ENCODE results near the gene KDM3B. TPM values are rescaled to one million over a fixed set of nuclear protein-coding genes. Genes with fewer than 3 reads are reported as not detected.

Gene KDM3B
- total RNA-seq, 1 donor from 2014 or later, result 40.7 TPM

DNA sequence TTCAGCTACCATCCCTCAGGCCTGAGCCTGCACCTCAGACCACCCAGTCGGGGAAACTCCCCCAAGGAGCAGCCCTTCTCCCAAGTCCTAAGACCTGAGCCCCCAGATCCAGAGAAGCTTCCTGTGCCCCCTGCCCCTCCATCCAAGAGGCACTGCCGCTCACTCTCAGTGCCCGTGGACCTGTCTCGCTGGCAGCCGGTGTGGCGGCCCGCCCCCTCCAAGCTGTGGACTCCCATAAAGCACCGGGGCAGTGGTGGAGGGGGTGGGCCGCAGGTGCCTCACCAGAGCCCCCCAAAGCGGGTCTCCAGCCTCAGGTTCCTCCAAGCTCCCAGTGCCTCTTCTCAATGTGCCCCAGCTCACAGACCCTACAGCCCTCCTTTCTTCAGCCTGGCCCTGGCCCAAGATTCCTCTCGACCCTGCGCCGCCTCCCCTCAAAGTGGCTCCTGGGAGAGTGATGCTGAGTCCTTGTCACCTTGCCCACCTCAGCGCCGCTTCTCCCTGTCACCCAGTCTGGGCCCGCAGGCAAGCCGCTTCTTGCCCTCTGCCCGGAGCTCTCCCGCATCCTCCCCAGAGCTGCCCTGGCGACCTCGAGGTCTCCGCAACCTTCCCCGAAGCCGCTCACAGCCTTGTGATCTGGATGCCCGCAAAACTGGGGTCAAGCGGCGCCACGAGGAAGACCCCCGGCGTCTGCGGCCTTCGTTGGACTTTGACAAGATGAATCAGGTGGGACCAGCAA is 7.4 kb upstream of the KDM3B start:
- H3K27me3 ChIP-seq (ENCODE audit: low read depth), result no peaks in the 10 kb centered on the region
- H3K36me3 ChIP-seq, result peaks cover 78% of the 10 kb centered on the region
- H3K4me1 ChIP-seq, result peaks cover 26% of the 10 kb centered on the region
- DNase-seq, result no peak
- intact Hi-C loops (cut with micrococcal nuclease), result no loop called here
- no peaks in the 10 kb centered on the region for H3K9me3 ChIP-seq (replicated peaks)
- H3K27ac ChIP-seq (replicated peaks), result no peak overlapping the region
- TF ChIP-seq, protein P1, sequence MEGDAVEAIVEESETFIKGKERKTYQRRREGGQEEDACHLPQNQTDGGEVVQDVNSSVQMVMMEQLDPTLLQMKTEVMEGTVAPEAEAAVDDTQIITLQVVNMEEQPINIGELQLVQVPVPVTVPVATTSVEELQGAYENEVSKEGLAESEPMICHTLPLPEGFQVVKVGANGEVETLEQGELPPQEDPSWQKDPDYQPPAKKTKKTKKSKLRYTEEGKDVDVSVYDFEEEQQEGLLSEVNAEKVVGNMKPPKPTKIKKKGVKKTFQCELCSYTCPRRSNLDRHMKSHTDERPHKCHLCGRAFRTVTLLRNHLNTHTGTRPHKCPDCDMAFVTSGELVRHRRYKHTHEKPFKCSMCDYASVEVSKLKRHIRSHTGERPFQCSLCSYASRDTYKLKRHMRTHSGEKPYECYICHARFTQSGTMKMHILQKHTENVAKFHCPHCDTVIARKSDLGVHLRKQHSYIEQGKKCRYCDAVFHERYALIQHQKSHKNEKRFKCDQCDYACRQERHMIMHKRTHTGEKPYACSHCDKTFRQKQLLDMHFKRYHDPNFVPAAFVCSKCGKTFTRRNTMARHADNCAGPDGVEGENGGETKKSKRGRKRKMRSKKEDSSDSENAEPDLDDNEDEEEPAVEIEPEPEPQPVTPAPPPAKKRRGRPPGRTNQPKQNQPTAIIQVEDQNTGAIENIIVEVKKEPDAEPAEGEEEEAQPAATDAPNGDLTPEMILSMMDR (IDR thresholded peaks at IDR 0.05; ENCODE audit: borderline replicate concordance), result no peak
- no peak overlapping the region for H3K4me3 ChIP-seq

DNA sequence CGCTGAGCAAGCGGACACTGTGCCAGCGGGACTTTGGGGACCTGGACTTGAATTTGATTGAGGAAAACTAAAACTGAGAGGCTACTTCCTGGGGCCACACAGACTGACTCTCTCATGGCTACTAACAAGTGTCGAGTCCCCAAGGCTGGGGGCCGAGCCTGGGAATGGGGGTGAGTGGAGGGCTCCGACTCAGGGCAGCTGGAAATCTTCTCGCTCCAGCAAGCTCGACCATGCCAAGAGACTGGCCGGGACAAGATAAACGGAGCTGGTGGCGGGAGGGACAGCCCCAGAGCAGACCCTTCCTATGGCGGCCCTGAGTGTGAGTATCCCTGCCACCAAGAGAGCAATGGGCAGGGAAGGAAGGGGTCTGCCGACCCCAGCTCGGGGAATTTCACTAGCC is 5.6 kb upstream of the KDM3B start:
- H3K27ac ChIP-seq (replicated peaks), result no peak overlapping the region
- peaks cover 1% of the 10 kb centered on the region for H3K9me3 ChIP-seq (replicated peaks)
- intact Hi-C loops (cut with micrococcal nuclease), result no loop called here
- peaks cover 67% of the 10 kb centered on the region for H3K36me3 ChIP-seq
- no peak for DNase-seq
- no peaks in the 10 kb centered on the region for H3K27me3 ChIP-seq (ENCODE audit: low read depth)
- peaks cover 28% of the 10 kb centered on the region for H3K4me1 ChIP-seq
- TF ChIP-seq, protein P1 (IDR thresholded peaks at IDR 0.05; ENCODE audit: borderline replicate concordance), result no peak
- no peak overlapping the region for H3K4me3 ChIP-seq

DNA sequence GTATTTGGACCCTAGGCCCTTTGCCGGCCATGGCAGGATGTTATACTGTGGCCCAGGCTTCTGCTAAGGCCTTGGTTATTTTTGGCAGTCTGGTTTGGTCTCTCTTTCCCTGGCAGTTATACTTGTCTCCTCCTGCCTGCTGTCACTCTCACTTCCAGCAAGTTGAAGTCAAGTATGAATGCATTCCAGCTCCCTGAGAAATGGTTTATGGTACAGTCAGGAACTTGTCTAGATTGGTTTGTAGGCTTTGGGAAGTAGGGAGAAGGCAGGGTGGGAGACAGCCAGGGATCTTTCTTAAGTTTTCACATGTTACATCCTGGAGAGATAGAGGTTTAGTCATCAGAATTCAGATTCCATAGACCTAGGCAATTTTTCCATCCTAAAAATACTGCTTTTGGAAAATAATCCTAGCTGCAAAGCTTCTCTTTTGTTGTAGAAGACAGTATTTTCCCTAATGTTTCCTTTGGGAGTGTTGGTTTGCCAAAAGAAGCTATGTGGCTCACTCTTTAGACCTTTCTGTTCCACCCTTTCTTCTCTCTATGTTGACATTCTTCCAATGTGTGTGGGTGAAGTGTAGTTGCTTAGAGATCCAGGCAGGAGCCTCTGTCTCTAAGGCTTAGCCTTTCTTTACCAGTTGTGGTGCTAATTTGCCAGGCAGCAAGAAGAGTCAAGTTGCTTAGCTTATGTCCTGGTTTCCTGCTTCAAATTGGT is 2.5 kb upstream of the KDM3B start:
- TF ChIP-seq, protein P1 (IDR thresholded peaks at IDR 0.05; ENCODE audit: borderline replicate concordance), result no peak
- Histone ChIP-seq H3K27me3 (ENCODE audit: low read depth) (no peaks in the 10 kb centered on the region), H3K27ac (replicated peaks) (peak overlapping the region; percentile 99), H3K4me1 (peaks cover 56% of the 10 kb centered on the region), H3K36me3 (peaks cover 36% of the 10 kb centered on the region), H3K9me3 (replicated peaks) (peaks cover 7% of the 10 kb centered on the region), H3K4me3 (no peak overlapping the region)
- intact Hi-C loops (cut with micrococcal nuclease), result no loop called here
- DNase-seq, result no peak

DNA sequence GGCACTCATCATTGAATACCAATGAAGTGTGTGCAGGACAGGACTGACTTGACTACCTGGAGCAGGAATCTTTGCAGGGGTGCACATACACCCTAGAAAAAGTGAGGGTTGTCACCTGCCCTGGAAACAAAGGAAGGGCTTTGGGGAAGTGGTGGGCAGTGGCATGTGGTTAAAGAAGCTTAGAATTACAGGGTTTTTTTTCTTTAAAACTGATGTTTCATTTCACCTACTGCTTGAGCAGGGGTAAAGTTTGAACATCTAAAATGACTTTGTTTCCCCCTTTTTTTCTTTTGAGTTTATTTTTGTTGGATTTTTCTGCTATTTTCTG is 2.0 kb upstream of the KDM3B start:
- peaks cover 31% of the 10 kb centered on the region for H3K36me3 ChIP-seq
- H3K27me3 ChIP-seq (ENCODE audit: low read depth), result no peaks in the 10 kb centered on the region
- peaks cover 61% of the 10 kb centered on the region for H3K4me1 ChIP-seq
- peak overlapping the region; percentile 99 for H3K27ac ChIP-seq (replicated peaks)
- H3K4me3 ChIP-seq, result no peak overlapping the region
- DNase-seq, result no peak
- intact Hi-C loops (cut with micrococcal nuclease), result no loop called here
- TF ChIP-seq, protein P1 (IDR thresholded peaks at IDR 0.05; ENCODE audit: borderline replicate concordance), result no peak
- peaks cover 7% of the 10 kb centered on the region for H3K9me3 ChIP-seq (replicated peaks)

DNA sequence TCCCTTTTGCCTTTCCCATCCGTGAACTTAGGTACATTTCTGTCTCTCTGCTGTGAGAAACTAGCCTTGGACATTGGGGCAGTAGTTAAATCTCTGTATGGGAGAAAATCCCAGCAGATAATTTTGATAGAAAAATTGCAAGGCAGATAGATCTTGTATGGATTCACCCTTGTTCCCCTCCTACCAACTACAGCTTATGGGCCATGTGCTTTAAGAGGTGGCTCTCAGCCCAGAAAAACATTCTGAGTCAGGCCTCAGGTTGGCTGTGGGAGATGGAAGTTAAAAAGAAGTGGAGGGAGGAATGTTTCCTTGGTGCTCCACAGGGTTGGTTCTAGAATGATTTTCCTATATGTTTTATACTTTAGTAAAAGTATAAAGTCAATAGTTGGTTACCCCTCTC is 1.4 kb upstream of the KDM3B start:
- Histone ChIP-seq H3K36me3 (peaks cover 25% of the 10 kb centered on the region), H3K27ac (replicated peaks) (peak overlapping the region; percentile 99), H3K4me1 (peaks cover 67% of the 10 kb centered on the region), H3K27me3 (ENCODE audit: low read depth) (no peaks in the 10 kb centered on the region), H3K4me3 (no peak overlapping the region), H3K9me3 (replicated peaks) (peaks cover 7% of the 10 kb centered on the region)
- DNase-seq, result no peak
- TF ChIP-seq, protein P1 (IDR thresholded peaks at IDR 0.05; ENCODE audit: borderline replicate concordance), result no peak
- intact Hi-C loops (cut with micrococcal nuclease), result no loop called here

All from left ventricle myocardium inferior (tissue), 1 donor.